ENCODE data around the gene TCF3. TPM values are rescaled to one million over a fixed set of nuclear protein-coding genes. Genes with fewer than 3 reads are reported as not detected.

Gene TCF3
- total RNA-seq, 1 experiment from 2014 or later = 304 TPM

DNA sequence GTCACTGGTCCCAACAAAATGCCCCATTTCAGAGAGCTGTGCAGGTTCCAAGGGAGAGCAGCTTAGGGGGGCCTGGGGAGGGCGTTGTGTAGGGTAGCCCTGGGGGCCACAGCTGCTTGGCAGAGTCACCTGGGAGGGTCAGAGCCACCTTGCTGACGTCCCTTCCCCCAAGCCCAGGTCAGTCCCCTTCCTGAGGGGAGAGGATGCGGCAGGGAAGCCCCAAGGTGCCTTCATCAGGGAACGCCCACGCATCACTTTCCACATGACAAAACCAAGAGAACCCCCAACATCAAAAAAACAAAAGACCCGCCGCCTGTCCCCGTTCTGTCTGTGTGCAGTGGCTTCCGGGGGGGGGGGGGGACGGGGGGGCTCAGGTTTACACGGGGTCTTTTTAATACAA, 41.8 kb downstream of the TCF3 start:
- Histone ChIP-seq H2BK15ac (ENCODE audit: low read depth, low read length) (no peak overlapping the region), H4K91ac (ENCODE audit: insufficient read length, low read depth, low read length) (no peak overlapping the region), H3K4me2 (ENCODE audit: insufficient read depth, insufficient read length, low read length) (no peak overlapping the region), H3K14ac (ENCODE audit: insufficient read depth, low read length) (no peak overlapping the region), H3K79me1 (ENCODE audit: insufficient read depth, low read depth, low read length, poor library complexity, severe bottlenecking) (no peaks in the 10 kb centered on the region), H3K9ac (ENCODE audit: extremely low read depth, insufficient read length, low read length) (no peak overlapping the region), H2AK5ac (ENCODE audit: insufficient read length, low read length) (no peak overlapping the region), H2BK120ac (ENCODE audit: low read depth, low read length, poor library complexity, severe bottlenecking) (no peak overlapping the region), H3K56ac (ENCODE audit: insufficient read length, low read depth, low read length) (no peak overlapping the region), H3K4me1 (ENCODE audit: insufficient read depth, low read length) (no peaks in the 10 kb centered on the region), H3K23me2 (ENCODE audit: insufficient read length, low read depth, low read length, poor library complexity, severe bottlenecking) (peaks cover 5% of the 10 kb centered on the region), H4K20me1 (ENCODE audit: control insufficient read depth, insufficient read depth, insufficient read length) (no peaks in the 10 kb centered on the region), H3K23ac (ENCODE audit: insufficient read length, low read depth, low read length) (no peak overlapping the region), H3K4ac (ENCODE audit: low read depth, low read length) (no peak overlapping the region), H2BK12ac (ENCODE audit: insufficient read length, low read depth, low read length) (no peak overlapping the region), H3K9me3 (ENCODE audit: control insufficient read depth, low read depth, low read length) (no peaks in the 10 kb centered on the region), H2BK20ac (ENCODE audit: low read depth, low read length, poor library complexity, severe bottlenecking) (no peak overlapping the region), H4K8ac (replicated peaks; ENCODE audit: insufficient read length, low read depth, low read length) (no peak overlapping the region), H2BK5ac (ENCODE audit: insufficient read length, low read length) (no peak overlapping the region), H3K27ac (ENCODE audit: insufficient read length, low read depth, low read length) (no peak overlapping the region), H3K27me3 (ENCODE audit: insufficient read depth, low read length) (no peaks in the 10 kb centered on the region), H4K5ac (ENCODE audit: insufficient read length, low read depth, low read length) (no peak overlapping the region), H2AFZ (ENCODE audit: low read length) (no peak overlapping the region), H3K18ac (ENCODE audit: insufficient read length, low read depth, low read length) (no peak overlapping the region), H3K79me2 (ENCODE audit: insufficient read depth, low read length) (no peaks in the 10 kb centered on the region), H3T11ph (ENCODE audit: low read length) (no peak overlapping the region)
- Mint-ChIP-seq H3K36me3 (ENCODE audit: insufficient read depth in 1 of 3, low read depth in 3 of 3) (peaks cover 28 to 57% (median 51%) of the 10 kb centered on the region in 3 experiments; a peak in 6 of 7 replicates), H3K4me3 (no peak overlapping the region), H3K27ac (no peak overlapping the region; a peak in 1 of 7 replicates), H3K27me3 (ENCODE audit: low read depth) (no peaks in the 10 kb centered on the region; the same call in 1 of the 2 replicates), H3K9me3 (no peaks in the 10 kb centered on the region), H3K4me1 (peaks cover 8 to 12% of the 10 kb centered on the region in 2 experiments)
- no peak for DNase-seq
- TF ChIP-seq, protein P1, sequence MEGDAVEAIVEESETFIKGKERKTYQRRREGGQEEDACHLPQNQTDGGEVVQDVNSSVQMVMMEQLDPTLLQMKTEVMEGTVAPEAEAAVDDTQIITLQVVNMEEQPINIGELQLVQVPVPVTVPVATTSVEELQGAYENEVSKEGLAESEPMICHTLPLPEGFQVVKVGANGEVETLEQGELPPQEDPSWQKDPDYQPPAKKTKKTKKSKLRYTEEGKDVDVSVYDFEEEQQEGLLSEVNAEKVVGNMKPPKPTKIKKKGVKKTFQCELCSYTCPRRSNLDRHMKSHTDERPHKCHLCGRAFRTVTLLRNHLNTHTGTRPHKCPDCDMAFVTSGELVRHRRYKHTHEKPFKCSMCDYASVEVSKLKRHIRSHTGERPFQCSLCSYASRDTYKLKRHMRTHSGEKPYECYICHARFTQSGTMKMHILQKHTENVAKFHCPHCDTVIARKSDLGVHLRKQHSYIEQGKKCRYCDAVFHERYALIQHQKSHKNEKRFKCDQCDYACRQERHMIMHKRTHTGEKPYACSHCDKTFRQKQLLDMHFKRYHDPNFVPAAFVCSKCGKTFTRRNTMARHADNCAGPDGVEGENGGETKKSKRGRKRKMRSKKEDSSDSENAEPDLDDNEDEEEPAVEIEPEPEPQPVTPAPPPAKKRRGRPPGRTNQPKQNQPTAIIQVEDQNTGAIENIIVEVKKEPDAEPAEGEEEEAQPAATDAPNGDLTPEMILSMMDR (conservative IDR thresholded peaks at IDR 0.05) = no peak
- WGBS (ENCODE audit: extremely low coverage, insufficient read length, low lambda C conversion rate) = no CpG with 5 or more reads among the region's 11 CpGs

All from H9 (cell line).